ENCODE measurements around the gene SEC16B.

The SEC16B gene

DNA sequence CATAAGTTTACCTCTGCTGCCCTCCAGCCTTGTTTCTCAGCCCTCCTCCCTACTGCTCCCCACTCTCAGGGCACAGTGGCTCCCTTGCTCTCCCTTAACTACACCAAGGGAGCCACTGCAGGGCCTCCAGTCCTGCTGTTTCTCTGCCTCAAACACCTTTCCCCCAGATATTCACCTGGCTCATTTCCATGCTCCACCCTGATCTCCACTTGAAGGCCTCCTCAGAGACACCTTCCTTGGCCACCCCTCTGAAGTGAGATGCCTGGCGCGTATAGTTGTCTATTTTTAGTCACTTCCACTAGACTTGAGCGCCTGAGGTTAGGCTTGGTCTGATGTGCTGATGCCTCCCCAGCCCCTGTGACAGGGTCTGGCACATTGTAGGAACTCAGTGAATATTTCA, 34.9 kb downstream of the SEC16B start:
- Histone ChIP-seq H3K4me1 (ENCODE audit: insufficient read depth, low read length, severe bottlenecking) (no peaks in the 10 kb centered on the region), H3K4me2 (ENCODE audit: low read length) (no peak overlapping the region), H3K79me2 (ENCODE audit: insufficient read depth, low read length) (no peaks in the 10 kb centered on the region), H3K9ac (ENCODE audit: low read length) (no peak overlapping the region), H3F3A (ENCODE audit: insufficient read depth, low read length) (no peaks in the 10 kb centered on the region), H2AFZ (ENCODE audit: low read length) (no peak overlapping the region), H3K36me3 (ENCODE audit: insufficient read depth, low read length) (no peaks in the 10 kb centered on the region), H4K20me1 (ENCODE audit: insufficient read depth, low read length) (no peaks in the 10 kb centered on the region), H3K9me3 (ENCODE audit: low read length) (no peaks in the 10 kb centered on the region), H3K9me2 (ENCODE audit: low read depth, low read length) (no peaks in the 10 kb centered on the region), H3K27me3 (ENCODE audit: insufficient read depth, low read length) (no peaks in the 10 kb centered on the region), H3K27ac (ENCODE audit: low read depth, low read length, poor library complexity, severe bottlenecking) (no peak overlapping the region), H3K4me3 (ENCODE audit: low read depth, low read length, poor library complexity, severe bottlenecking) (no peak overlapping the region)
- no peak for TF ChIP-seq EZH2 (IDR thresholded peaks at IDR 0.05; ENCODE audit: borderline replicate concordance, low read length)
- TF ChIP-seq, protein P1, sequence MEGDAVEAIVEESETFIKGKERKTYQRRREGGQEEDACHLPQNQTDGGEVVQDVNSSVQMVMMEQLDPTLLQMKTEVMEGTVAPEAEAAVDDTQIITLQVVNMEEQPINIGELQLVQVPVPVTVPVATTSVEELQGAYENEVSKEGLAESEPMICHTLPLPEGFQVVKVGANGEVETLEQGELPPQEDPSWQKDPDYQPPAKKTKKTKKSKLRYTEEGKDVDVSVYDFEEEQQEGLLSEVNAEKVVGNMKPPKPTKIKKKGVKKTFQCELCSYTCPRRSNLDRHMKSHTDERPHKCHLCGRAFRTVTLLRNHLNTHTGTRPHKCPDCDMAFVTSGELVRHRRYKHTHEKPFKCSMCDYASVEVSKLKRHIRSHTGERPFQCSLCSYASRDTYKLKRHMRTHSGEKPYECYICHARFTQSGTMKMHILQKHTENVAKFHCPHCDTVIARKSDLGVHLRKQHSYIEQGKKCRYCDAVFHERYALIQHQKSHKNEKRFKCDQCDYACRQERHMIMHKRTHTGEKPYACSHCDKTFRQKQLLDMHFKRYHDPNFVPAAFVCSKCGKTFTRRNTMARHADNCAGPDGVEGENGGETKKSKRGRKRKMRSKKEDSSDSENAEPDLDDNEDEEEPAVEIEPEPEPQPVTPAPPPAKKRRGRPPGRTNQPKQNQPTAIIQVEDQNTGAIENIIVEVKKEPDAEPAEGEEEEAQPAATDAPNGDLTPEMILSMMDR (IDR thresholded peaks at IDR 0.05; ENCODE audit: low read length) = no peak

GRCh38 chr1:177934461-177934860, 35.4 kb downstream of the SEC16B start:
- no peak overlapping the region for H3K4me3 ChIP-seq (ENCODE audit: low read depth, low read length, poor library complexity, severe bottlenecking)
- TF ChIP-seq EZH2 (IDR thresholded peaks at IDR 0.05; ENCODE audit: borderline replicate concordance, low read length) = no peak
- TF ChIP-seq, protein P1 (IDR thresholded peaks at IDR 0.05; ENCODE audit: low read length) = no peak
- no peaks in the 10 kb centered on the region for H3K9me3 ChIP-seq (ENCODE audit: low read length)
- no peaks in the 10 kb centered on the region for H3K27me3 ChIP-seq (ENCODE audit: insufficient read depth, low read length)
- H3K27ac ChIP-seq (ENCODE audit: low read depth, low read length, poor library complexity, severe bottlenecking) = no peak overlapping the region
- no peak overlapping the region for H3K9ac ChIP-seq (ENCODE audit: low read length)
- H3F3A ChIP-seq (ENCODE audit: insufficient read depth, low read length) = no peaks in the 10 kb centered on the region
- H3K36me3 ChIP-seq (ENCODE audit: insufficient read depth, low read length) = no peaks in the 10 kb centered on the region
- H2AFZ ChIP-seq (ENCODE audit: low read length) = no peak overlapping the region
- no peak overlapping the region for H3K4me2 ChIP-seq (ENCODE audit: low read length)
- H4K20me1 ChIP-seq (ENCODE audit: insufficient read depth, low read length) = no peaks in the 10 kb centered on the region
- no peaks in the 10 kb centered on the region for H3K9me2 ChIP-seq (ENCODE audit: low read depth, low read length)
- no peaks in the 10 kb centered on the region for H3K79me2 ChIP-seq (ENCODE audit: insufficient read depth, low read length)
- no peaks in the 10 kb centered on the region for H3K4me1 ChIP-seq (ENCODE audit: insufficient read depth, low read length, severe bottlenecking)

- Histone ChIP-seq H3K4me1 (ENCODE audit: insufficient read depth, low read length, severe bottlenecking) (no peaks in the 10 kb centered on the region), H4K20me1 (ENCODE audit: insufficient read depth, low read length) (no peaks in the 10 kb centered on the region), H3K27me3 (ENCODE audit: insufficient read depth, low read length) (no peaks in the 10 kb centered on the region), H2AFZ (ENCODE audit: low read length) (no peak overlapping the region), H3K9ac (ENCODE audit: low read length) (no peak overlapping the region), H3K4me3 (ENCODE audit: low read depth, low read length, poor library complexity, severe bottlenecking) (no peak overlapping the region), H3K27ac (ENCODE audit: low read depth, low read length, poor library complexity, severe bottlenecking) (no peak overlapping the region), H3K4me2 (ENCODE audit: low read length) (no peak overlapping the region), H3K79me2 (ENCODE audit: insufficient read depth, low read length) (no peaks in the 10 kb centered on the region), H3K9me2 (ENCODE audit: low read depth, low read length) (no peaks in the 10 kb centered on the region), H3K36me3 (ENCODE audit: insufficient read depth, low read length) (no peaks in the 10 kb centered on the region), H3F3A (ENCODE audit: insufficient read depth, low read length) (no peaks in the 10 kb centered on the region), H3K9me3 (ENCODE audit: low read length) (no peaks in the 10 kb centered on the region)
- TF ChIP-seq, protein P1 (IDR thresholded peaks at IDR 0.05; ENCODE audit: low read length) = no peak
- TF ChIP-seq EZH2 (IDR thresholded peaks at IDR 0.05; ENCODE audit: borderline replicate concordance, low read length) = no peak
Observed at GRCh38 chr1:177933881-177934280, 36.0 kb downstream of the SEC16B start.

All from OCI-LY1 (cell line).